GM12892 (cell line): ENCODE results near the gene C11orf71.

ENCODE experiments used
- POLR2A ChIP-seq: IDR thresholded peaks from 2 replicates; pipeline ENCODE4 v1.6.1; 2011; ENCODE audit warnings: low read depth, low read length, control low read depth
- POLR2AphosphoS5 ChIP-seq: IDR thresholded peaks from 2 replicates; pipeline ENCODE4 v1.6.1; 2011; ENCODE audit warnings: low read depth, low read length, control low read depth
- TAF1 ChIP-seq: IDR thresholded peaks from 2 replicates; pipeline ENCODE4 v1.6.1; 2011; ENCODE audit warnings: low read depth, mild to moderate bottlenecking, control low read depth, low read length, borderline replicate concordance

DNA sequence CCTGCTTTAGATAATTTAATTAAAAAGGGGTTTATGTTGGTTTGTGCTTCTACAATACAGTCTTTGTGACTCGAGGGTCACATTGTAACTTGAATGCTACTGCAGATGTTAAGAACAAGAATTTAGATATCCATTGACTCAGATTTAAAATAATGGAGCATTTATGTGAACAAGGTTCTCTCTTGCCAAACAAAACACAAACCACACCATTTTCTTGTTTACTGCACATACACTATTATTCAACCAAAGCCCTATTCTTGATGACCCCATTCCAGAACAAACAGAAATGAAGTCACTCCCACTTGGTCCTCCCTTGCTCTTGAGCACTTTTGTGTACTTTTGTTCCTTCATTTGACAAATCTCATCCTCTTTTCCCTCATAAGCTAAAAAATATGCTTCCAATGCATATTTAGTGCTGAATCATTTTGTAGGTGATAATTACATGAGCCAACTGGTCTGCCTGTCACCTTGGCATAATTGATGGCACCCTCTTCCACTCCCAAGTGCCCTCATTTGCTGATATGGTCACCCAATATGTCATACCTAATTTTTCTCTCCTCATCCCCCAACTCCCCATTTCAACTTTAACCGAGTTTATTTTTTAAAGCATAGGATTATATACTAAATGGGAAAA lies 2.8 kb downstream of the C11orf71 start:
- TF ChIP-seq POLR2AphosphoS5 = no peak
- no peak for TF ChIP-seq POLR2A
- TF ChIP-seq TAF1 = no peak
